Measurements from ENCODE around the gene AK5. TPM values are rescaled to one million over a fixed set of nuclear protein-coding genes. Genes with fewer than 3 reads are reported as not detected.

Gene AK5
- total RNA-seq, 1 donor from 2014 or later, result 1.0 TPM

DNA sequence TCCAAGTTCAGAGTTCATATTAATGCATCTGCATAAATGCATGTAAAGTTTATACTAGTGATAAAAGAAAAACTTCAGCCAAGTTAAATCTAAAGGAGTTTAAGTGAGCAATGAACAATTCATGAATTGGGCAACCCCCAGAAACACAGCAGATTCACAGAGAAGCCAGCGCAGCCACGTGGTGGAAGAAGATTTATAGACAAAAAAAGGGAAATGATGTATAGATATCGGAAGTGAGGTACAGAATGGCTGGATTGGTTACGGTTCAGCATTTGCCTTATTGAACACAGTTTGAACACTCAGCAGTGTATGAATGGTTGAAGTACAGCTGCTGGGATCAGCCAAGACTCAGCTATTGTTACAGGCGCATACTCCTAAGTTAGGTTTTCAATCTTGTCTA is 5.7 kb downstream of the AK5 start:
- intact Hi-C loops (cut with micrococcal nuclease), result no loop called here
- Histone ChIP-seq H3K27me3 (ENCODE audit: low read depth) (peaks cover 60% of the 10 kb centered on the region), H3K4me3 (no peak overlapping the region), H3K9me3 (replicated peaks) (no peaks in the 10 kb centered on the region), H3K4me1 (peaks cover 5% of the 10 kb centered on the region), H3K36me3 (no peaks in the 10 kb centered on the region), H3K27ac (replicated peaks) (no peak overlapping the region)
- DNase-seq, result no peak
- TF ChIP-seq, protein P1, sequence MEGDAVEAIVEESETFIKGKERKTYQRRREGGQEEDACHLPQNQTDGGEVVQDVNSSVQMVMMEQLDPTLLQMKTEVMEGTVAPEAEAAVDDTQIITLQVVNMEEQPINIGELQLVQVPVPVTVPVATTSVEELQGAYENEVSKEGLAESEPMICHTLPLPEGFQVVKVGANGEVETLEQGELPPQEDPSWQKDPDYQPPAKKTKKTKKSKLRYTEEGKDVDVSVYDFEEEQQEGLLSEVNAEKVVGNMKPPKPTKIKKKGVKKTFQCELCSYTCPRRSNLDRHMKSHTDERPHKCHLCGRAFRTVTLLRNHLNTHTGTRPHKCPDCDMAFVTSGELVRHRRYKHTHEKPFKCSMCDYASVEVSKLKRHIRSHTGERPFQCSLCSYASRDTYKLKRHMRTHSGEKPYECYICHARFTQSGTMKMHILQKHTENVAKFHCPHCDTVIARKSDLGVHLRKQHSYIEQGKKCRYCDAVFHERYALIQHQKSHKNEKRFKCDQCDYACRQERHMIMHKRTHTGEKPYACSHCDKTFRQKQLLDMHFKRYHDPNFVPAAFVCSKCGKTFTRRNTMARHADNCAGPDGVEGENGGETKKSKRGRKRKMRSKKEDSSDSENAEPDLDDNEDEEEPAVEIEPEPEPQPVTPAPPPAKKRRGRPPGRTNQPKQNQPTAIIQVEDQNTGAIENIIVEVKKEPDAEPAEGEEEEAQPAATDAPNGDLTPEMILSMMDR (IDR thresholded peaks at IDR 0.05; ENCODE audit: borderline replicate concordance), result no peak

DNA sequence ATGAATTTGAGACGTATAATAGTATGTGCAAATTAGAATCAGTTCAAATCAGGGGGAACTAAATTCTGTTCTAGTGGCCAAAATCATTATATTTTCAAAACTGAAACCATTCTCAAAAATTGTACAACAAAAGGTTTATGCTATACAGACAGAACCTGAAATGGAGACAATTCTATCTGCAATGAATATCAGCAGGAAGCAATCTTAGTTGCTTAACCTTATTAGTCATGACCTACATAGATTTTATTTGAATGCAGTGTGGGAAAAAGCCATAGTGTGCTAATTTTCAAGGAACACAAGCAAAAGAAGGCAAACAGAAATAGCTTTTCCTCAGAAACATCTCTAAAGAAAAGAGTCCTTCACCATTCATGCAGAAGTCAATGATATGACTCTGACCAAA is 6.5 kb downstream of the AK5 start:
- TF ChIP-seq, protein P1 (IDR thresholded peaks at IDR 0.05; ENCODE audit: borderline replicate concordance), result no peak
- H3K27ac ChIP-seq (replicated peaks), result no peak overlapping the region
- no peak overlapping the region for H3K4me3 ChIP-seq
- no peaks in the 10 kb centered on the region for H3K9me3 ChIP-seq (replicated peaks)
- intact Hi-C loops (cut with micrococcal nuclease), result no loop called here
- DNase-seq, result no peak
- H3K27me3 ChIP-seq (ENCODE audit: low read depth), result peaks cover 53% of the 10 kb centered on the region
- no peaks in the 10 kb centered on the region for H3K36me3 ChIP-seq
- no peaks in the 10 kb centered on the region for H3K4me1 ChIP-seq

DNA sequence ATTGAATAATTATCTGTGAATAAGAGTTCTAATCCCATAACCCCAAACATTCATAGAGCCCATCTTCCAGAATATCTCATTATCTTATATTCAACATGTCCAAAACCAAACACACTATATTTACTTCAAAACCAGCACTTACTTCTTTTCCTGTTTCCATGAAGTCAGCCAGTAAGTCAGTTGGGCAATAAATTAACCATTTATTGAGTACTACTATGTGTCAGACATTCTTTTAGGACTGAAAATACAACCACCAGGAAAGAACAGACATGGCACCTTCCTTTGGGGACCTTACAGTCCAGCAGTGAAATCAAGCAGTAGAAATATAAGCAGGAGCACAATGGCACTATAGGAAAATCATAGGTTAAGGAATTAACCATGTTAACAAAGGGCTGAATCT is 8.8 kb downstream of the AK5 start:
- TF ChIP-seq, protein P1 (IDR thresholded peaks at IDR 0.05; ENCODE audit: borderline replicate concordance), result no peak
- peaks cover 30% of the 10 kb centered on the region for H3K27me3 ChIP-seq (ENCODE audit: low read depth)
- H3K9me3 ChIP-seq (replicated peaks), result no peaks in the 10 kb centered on the region
- no peaks in the 10 kb centered on the region for H3K36me3 ChIP-seq
- no peaks in the 10 kb centered on the region for H3K4me1 ChIP-seq
- no peak for DNase-seq
- intact Hi-C loops (cut with micrococcal nuclease), result no loop called here
- no peak overlapping the region for H3K4me3 ChIP-seq
- H3K27ac ChIP-seq (replicated peaks), result no peak overlapping the region

DNA sequence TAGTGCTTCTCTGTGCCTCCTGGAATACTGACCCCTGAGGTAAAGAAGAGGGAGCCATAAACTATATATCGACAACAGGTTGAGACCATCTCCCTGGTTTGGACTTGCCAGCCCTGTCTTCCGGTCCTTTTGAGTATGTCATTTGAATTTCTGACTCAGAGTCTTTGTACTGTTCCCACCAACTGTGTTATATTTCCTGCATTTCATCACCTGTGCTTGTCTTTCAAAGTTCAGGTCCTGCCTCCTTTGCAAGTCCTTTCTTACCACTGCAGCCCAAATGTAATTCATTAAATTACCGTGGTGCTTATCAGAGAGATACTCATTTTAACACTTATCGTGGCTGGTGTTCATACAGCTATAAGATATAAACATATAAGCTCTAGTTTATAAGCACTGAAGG is 10.7 kb downstream of the AK5 start:
- no peak overlapping the region for H3K27ac ChIP-seq (replicated peaks)
- H3K9me3 ChIP-seq (replicated peaks), result no peaks in the 10 kb centered on the region
- peaks cover 12% of the 10 kb centered on the region for H3K27me3 ChIP-seq (ENCODE audit: low read depth)
- DNase-seq, result no peak
- H3K4me1 ChIP-seq, result no peaks in the 10 kb centered on the region
- no peak overlapping the region for H3K4me3 ChIP-seq
- H3K36me3 ChIP-seq, result no peaks in the 10 kb centered on the region
- intact Hi-C loops (cut with micrococcal nuclease), result no loop called here
- TF ChIP-seq, protein P1 (IDR thresholded peaks at IDR 0.05; ENCODE audit: borderline replicate concordance), result no peak

DNA sequence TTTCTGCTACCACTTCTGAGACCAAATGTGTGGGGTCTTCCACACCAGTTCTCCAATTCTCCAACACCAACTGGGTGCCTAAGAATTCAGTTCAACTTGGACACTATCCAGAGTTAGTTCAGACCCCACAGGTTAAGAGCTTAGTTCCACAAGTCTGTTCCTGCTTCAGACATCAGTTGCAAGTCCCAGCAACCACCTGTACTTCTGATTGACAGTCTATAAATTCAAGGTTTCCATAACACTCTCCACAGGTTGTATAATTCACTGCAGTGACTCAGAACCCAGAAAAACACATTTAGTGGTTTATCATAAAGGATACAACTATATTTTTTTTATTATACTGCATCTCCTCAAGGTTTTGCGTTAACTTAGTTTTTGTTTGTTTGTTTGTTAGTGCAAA is 18.7 kb downstream of the AK5 start:
- no peak for DNase-seq
- intact Hi-C loops (cut with micrococcal nuclease), result no loop called here
- peaks cover 3% of the 10 kb centered on the region for H3K9me3 ChIP-seq (replicated peaks)
- no peaks in the 10 kb centered on the region for H3K36me3 ChIP-seq
- H3K27me3 ChIP-seq (ENCODE audit: low read depth), result no peaks in the 10 kb centered on the region
- H3K27ac ChIP-seq (replicated peaks), result no peak overlapping the region
- no peaks in the 10 kb centered on the region for H3K4me1 ChIP-seq
- no peak overlapping the region for H3K4me3 ChIP-seq
- TF ChIP-seq, protein P1 (IDR thresholded peaks at IDR 0.05; ENCODE audit: borderline replicate concordance), result no peak

DNA sequence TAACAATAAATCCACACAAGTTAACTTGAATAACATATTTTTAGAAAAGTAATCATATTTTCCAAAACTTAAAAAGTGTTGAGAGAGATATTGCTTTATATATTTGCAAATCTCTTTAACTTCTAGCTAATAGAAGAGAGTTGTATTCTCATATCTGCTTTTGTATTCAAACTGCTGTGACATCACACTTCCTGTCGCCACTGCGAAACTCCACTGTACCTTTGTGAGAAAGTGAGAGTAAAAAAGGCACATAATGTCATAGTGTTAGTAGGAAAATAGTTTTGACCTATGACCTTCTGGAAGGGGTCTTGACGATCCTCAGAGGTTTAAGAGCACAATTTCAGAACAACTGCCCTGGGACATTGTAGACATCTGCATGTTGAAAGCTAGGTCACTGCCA is 21.6 kb downstream of the AK5 start:
- TF ChIP-seq, protein P1 (IDR thresholded peaks at IDR 0.05; ENCODE audit: borderline replicate concordance), result no peak
- Histone ChIP-seq H3K9me3 (replicated peaks) (peaks cover 16% of the 10 kb centered on the region), H3K27ac (replicated peaks) (no peak overlapping the region), H3K27me3 (ENCODE audit: low read depth) (no peaks in the 10 kb centered on the region), H3K4me3 (no peak overlapping the region), H3K36me3 (no peaks in the 10 kb centered on the region), H3K4me1 (no peaks in the 10 kb centered on the region)
- no peak for DNase-seq
- intact Hi-C loops (cut with micrococcal nuclease), result no loop called here
